H1 (cell line): ENCODE results near the gene PARD3. TPM values are rescaled to one million over a fixed set of nuclear protein-coding genes. Genes with fewer than 3 reads are reported as not detected.

Source experiments
- CHD7 ChIP-seq: fragments of 300-600 bp; sonication (generic); IDR thresholded peaks from 2 replicates; pipeline ENCODE4 v1.7.1; 2012; ENCODE audit warnings: low read length, moderate library complexity, mild to moderate bottlenecking, inconsistent platforms; ENCODE audit not compliant: insufficient replicate concordance
- PHF8 ChIP-seq: fragments of 200-600 bp; sonication (generic); conservative IDR thresholded peaks from 2 replicates; pipeline ENCODE4 v1.7.1; 2012; ENCODE audit warnings: low read depth, mild to moderate bottlenecking, inconsistent platforms, low read length, moderate library complexity
- polyA plus RNA-seq, 7 experiments: library from polyadenylated mRNA; depleted of rRNA in 3 of 7; stranded (reverse) in 5 of 7; unstranded in 2 of 7; fragments of >200 nt in 5 of 7; fragments of 200-250 nt in 2 of 7; gene quantifications; 1 replicate in 5 of 7; 2 replicates in 1 of 7; 4 replicates in 1 of 7; pipeline versions ENCODE4 v1.2.1 to v1.2.3, GENCODE V29; 2011 to 2013; ENCODE audit warnings: missing spikeins in 2 of 7, mixed read lengths in 2 of 7
- total RNA-seq: library from RNA; stranded (reverse); fragmentation: NEBNext Ultra II Directional; extraction: Animal tissue kit (Norgen Biotek cat#: 25700); gene quantifications from 2 replicates; pipeline ENCODE4 v1.2.1, GENCODE V29; 2021

The PARD3 gene
- total and polyA plus RNA-seq, 2 of the 8 experiments (the other 6 are each of a cell fraction or from before 2014, with no cell fraction given): 19.7 to 49.1 TPM

- no peak for TF ChIP-seq CHD7
- no peak for TF ChIP-seq PHF8
Observed at GRCh38 chr10:34576797-34577196, 238.3 kb downstream of the PARD3 start (continued).
